Fibroblast of lung (primary cell): ENCODE data around the gene ATOH8. TPM values are rescaled to one million over a fixed set of nuclear protein-coding genes. Genes with fewer than 3 reads are reported as not detected.

Experiments
- DNase-seq, 2 donors: peaks; one replicate each; pipeline versions ENCODE4 v3.0.0 to v3.0.0-alpha.2; 2010; ENCODE audit warnings: low read depth in 2 of 2
- H2AFZ ChIP-seq: 2 replicates; pipeline ENCODE4 v1.5.1; 2012; ENCODE audit warnings: low read length, control low read depth, inconsistent platforms
- H3K27ac ChIP-seq: 2 replicates; pipeline ENCODE4 v1.5.1; 2011; ENCODE audit warnings: low read length, control low read depth; ENCODE audit not compliant: insufficient read depth
- H3K27me3 ChIP-seq: 2 replicates; pipeline ENCODE4 v1.5.1; 2011; ENCODE audit warnings: mild to moderate bottlenecking, low read length; ENCODE audit not compliant: control insufficient read depth, insufficient read depth
- H3K36me3 ChIP-seq: 2 replicates; pipeline ENCODE4 v1.5.1; 2011; ENCODE audit warnings: low read length; ENCODE audit not compliant: control insufficient read depth, insufficient read depth
- H3K4me1 ChIP-seq: 2 replicates; pipeline ENCODE4 v1.5.1; 2011; ENCODE audit warnings: low read length; ENCODE audit not compliant: control insufficient read depth, insufficient read depth; ENCODE audit errors: extremely low read depth
- H3K4me2 ChIP-seq: 2 replicates; pipeline ENCODE4 v1.5.1; 2011; ENCODE audit warnings: low read length, control low read depth; ENCODE audit not compliant: insufficient read depth; ENCODE audit errors: extremely low read depth
- H3K4me3 ChIP-seq, 4 experiments: fragments of 200-600 bp in 1 of 4; sonication (generic) in 1 of 4; replicated peaks in 1 of 4; 2 replicates each; pipeline ENCODE4 v1.5.1; 2011 to 2016; ENCODE audit warnings: low read length in 4 of 4, low read depth in 3 of 4, mild to moderate bottlenecking in 3 of 4, control low read depth in 2 of 4, inconsistent platforms in 1 of 4, mixed read lengths in 1 of 4; ENCODE audit not compliant: insufficient read depth in 1 of 4; ENCODE audit errors: control extremely low read depth in 1 of 4
- H3K79me2 ChIP-seq: 2 replicates; pipeline ENCODE4 v1.5.1; 2012; ENCODE audit warnings: mild to moderate bottlenecking, low read length, inconsistent platforms; ENCODE audit not compliant: control insufficient read depth, insufficient read depth
- H3K9ac ChIP-seq: 2 replicates; pipeline ENCODE4 v1.5.1; 2011; ENCODE audit warnings: mild to moderate bottlenecking, low read length, control low read depth; ENCODE audit not compliant: insufficient read depth
- H3K9me3 ChIP-seq: 2 replicates; pipeline ENCODE4 v1.5.1; 2012; ENCODE audit warnings: low read depth, low read length; ENCODE audit not compliant: control insufficient read depth, insufficient read depth
- H4K20me1 ChIP-seq: 2 replicates; pipeline ENCODE4 v1.5.1; 2011; ENCODE audit warnings: low read length; ENCODE audit not compliant: control insufficient read depth, insufficient read depth; ENCODE audit errors: extremely low read depth
- EZH2 ChIP-seq: IDR thresholded peaks from 2 replicates; pipeline ENCODE4 v1.5.1; 2012; ENCODE audit warnings: low read length, control low read depth, mild to moderate bottlenecking; ENCODE audit errors: missing control alignments
- polyA plus RNA-seq, 2 donors: library from polyadenylated mRNA; depleted of rRNA in 1 of 2; stranded (reverse) in 1 of 2; unstranded in 1 of 2; fragments of >200 nt; gene quantifications; 2 replicates each; pipeline ENCODE4 v1.2.1, GENCODE V29; 2011 to 2012; ENCODE audit warnings: missing spikeins in 1 of 2
- total RNA-seq: library from RNA; depleted of rRNA; stranded (reverse); fragments of >200 nt; gene quantifications from 2 replicates; pipeline ENCODE4 v1.2.1, GENCODE V29; 2014
- TF ChIP-seq, protein P1 (sequence below), 2 donors: IDR thresholded peaks in 1 of 2; conservative IDR thresholded peaks in 1 of 2; 1 replicate in 1 of 2; 2 replicates in 1 of 2; pipeline ENCODE4 v1.5.1; 2011 to 2012; ENCODE audit warnings: low read length in 2 of 2, control low read depth in 1 of 2, inconsistent platforms in 1 of 2, low read depth in 1 of 2, mild to moderate bottlenecking in 1 of 2

ATOH8 gene
- total and polyA plus RNA-seq, 2 donors (not counting 1 experiment from before 2014, with no cell fraction given), result 5.6 to 19.2 TPM

DNA sequence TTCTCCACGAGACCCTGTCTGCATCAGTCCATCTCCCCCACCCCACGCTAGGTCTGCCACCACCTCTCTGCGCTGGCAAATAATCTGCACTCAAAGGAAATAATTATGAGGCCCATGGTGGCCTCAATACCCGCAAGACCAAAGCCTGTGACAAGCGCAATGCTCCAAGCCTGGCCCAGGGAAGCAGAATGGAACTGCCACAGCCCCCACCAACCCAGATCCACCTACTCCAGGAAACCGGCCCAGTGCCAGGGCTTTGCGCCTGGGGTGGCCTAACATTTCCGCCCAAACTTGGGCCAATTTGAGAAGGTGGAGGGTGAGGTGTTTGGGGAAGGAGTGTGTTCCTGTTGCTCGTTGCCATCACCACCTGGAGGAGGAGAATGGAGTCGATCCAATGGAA, 26.0 kb upstream of the ATOH8 start:
- Histone ChIP-seq H3K4me3 (no peak overlapping the region), H3K4me2 (no peak overlapping the region), H4K20me1 (no peaks in the 10 kb centered on the region), H3K4me1 (no peaks in the 10 kb centered on the region), H3K9me3 (no peaks in the 10 kb centered on the region), H3K9ac (no peak overlapping the region), H3K36me3 (no peaks in the 10 kb centered on the region), H2AFZ (no peak overlapping the region), H3K79me2 (no peaks in the 10 kb centered on the region), H3K27me3 (no peaks in the 10 kb centered on the region), H3K27ac (no peak overlapping the region)
- DNase-seq, result no peak
- TF ChIP-seq, protein P1, sequence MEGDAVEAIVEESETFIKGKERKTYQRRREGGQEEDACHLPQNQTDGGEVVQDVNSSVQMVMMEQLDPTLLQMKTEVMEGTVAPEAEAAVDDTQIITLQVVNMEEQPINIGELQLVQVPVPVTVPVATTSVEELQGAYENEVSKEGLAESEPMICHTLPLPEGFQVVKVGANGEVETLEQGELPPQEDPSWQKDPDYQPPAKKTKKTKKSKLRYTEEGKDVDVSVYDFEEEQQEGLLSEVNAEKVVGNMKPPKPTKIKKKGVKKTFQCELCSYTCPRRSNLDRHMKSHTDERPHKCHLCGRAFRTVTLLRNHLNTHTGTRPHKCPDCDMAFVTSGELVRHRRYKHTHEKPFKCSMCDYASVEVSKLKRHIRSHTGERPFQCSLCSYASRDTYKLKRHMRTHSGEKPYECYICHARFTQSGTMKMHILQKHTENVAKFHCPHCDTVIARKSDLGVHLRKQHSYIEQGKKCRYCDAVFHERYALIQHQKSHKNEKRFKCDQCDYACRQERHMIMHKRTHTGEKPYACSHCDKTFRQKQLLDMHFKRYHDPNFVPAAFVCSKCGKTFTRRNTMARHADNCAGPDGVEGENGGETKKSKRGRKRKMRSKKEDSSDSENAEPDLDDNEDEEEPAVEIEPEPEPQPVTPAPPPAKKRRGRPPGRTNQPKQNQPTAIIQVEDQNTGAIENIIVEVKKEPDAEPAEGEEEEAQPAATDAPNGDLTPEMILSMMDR (conservative IDR thresholded peaks at IDR 0.05 in 1 of 2, IDR thresholded peaks at IDR 0.05 in 1 of 2; ENCODE audit: low read depth in 1 of 2, low read length in 2 of 2), result no peak
- TF ChIP-seq EZH2, result no peak

DNA sequence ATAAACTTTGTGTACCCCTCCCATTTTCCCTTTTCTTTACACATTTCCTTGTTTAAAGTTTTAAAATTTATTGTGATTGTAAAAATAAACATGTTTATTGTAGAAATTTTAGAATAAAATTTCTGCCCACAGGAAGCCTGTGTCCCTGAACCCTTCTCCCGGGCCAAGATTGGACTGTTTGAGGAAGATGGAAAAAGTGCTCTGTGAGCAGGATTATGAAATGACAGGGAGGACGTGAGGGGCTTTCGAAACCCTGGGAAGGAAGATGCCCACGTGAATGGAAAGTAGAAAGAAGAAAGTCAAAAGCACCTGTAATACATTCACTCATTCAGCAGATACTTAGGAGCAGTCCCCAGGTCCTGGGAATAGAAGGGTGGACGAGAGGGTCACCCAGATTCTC, 25.4 kb upstream of the ATOH8 start:
- TF ChIP-seq, protein P1 (conservative IDR thresholded peaks at IDR 0.05 in 1 of 2, IDR thresholded peaks at IDR 0.05 in 1 of 2; ENCODE audit: low read depth in 1 of 2, low read length in 2 of 2), result no peak
- Histone ChIP-seq H3K9ac (no peak overlapping the region), H3K4me1 (no peaks in the 10 kb centered on the region), H3K27me3 (no peaks in the 10 kb centered on the region), H3K4me2 (no peak overlapping the region), H3K36me3 (no peaks in the 10 kb centered on the region), H3K79me2 (no peaks in the 10 kb centered on the region), H4K20me1 (no peaks in the 10 kb centered on the region), H3K4me3 (no peak overlapping the region), H3K27ac (no peak overlapping the region), H2AFZ (no peak overlapping the region), H3K9me3 (no peaks in the 10 kb centered on the region)
- DNase-seq, result no peak

DNA sequence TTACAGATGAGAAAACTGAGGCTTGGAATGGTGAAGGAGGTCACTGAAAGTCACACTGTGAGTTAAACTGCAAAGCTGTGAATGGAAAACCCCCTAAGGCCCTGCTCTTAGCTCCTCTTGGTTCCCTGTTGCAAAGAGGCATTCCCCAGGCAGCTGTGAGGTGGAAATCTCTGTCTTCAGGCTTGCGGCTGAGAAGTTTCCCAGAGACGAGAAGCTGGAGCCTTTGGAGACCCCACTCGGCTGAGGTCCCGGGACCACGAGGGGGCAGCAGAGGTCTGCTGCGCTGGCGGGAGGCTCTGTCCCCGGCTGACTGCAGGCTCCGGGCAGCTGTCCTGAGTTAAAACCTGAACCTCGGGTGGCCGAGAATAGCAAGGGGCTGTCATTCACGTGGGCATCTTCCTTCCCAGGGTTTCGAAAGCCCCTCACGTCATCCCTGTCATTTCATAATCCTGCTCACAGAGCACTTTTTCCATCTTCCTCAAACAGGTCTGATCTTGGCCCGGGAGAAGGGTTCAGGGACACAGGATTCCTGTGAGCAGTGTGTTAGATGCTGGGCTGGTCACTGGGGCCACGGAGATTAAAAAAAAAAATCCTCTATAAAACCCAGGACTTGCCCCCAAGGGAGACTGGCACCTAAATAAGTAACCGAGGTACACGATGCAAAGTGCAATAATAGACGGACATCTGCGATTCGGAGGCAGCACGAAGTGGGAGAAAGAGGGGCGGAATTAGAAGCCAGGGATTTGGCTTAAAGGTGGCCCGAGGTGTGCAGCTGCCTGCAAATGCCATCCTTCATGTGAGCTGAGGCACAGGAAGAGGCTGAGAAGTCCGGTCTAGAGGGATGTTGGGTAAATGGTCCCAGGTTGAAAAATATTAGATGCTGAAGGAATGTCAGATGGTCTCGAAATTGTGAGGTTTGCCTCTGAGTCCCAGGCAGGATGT, 24.6 kb upstream of the ATOH8 start:
- Histone ChIP-seq H3K79me2 (no peaks in the 10 kb centered on the region), H2AFZ (no peak overlapping the region), H3K27me3 (no peaks in the 10 kb centered on the region), H3K36me3 (no peaks in the 10 kb centered on the region), H3K4me1 (no peaks in the 10 kb centered on the region), H3K9me3 (no peaks in the 10 kb centered on the region), H3K4me3 (no peak overlapping the region), H3K4me2 (no peak overlapping the region), H3K27ac (no peak overlapping the region), H4K20me1 (no peaks in the 10 kb centered on the region), H3K9ac (no peak overlapping the region)
- TF ChIP-seq EZH2, result no peak
- TF ChIP-seq, protein P1 (conservative IDR thresholded peaks at IDR 0.05 in 1 of 2, IDR thresholded peaks at IDR 0.05 in 1 of 2; ENCODE audit: low read depth in 1 of 2, low read length in 2 of 2), result peak; percentile 94 to 96
- peak; percentile 58 to 82 for DNase-seq
